ENCODE measurements around the gene NDST1. TPM values are rescaled to one million over a fixed set of nuclear protein-coding genes. Genes with fewer than 3 reads are reported as not detected.
A peak's percentile ranks its signal among the peaks of the same experiment; 100 is the strongest.

Gene NDST1
- total RNA-seq, 1 donor from 2014 or later: 17.1 TPM

DNA sequence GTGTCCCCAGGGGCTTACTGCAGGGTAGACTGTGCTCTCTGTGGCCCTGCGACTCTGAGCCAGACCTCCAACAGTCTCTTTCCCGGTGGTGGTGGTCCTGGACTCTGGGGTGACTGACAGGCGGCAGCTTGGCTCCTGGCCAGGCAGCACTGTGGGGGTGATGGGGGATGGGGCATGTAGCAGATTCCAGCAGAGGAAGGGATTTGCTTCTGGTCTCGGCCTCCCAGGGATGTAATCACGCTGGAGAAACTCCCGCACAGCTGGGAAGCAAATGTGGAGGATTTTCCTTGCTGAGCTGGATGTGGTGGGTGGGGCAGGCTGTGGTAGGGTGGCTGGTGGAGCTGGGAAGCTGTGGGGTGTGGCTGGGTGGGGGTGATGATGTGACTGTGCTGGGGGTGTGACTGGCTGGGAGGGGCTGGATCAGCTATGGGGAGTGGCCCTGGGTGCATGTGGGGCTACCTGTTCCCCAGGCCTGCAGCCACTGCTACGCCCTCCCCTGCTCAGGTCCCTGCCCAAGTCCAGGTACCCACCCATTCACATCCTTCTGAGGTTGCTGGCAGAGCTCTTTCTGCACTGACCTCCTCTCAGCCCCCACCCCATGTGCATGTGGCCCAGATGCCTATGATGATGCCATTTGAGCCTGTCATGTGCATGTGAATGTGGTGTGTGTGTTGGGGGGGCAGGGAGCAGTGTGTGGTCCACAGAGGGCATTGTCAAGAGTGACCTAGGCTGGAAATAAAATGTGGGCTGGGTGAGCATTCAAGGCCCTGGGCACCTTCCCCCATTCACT lies 3.8 kb downstream of the NDST1 start:
- TF ChIP-seq, protein P1, sequence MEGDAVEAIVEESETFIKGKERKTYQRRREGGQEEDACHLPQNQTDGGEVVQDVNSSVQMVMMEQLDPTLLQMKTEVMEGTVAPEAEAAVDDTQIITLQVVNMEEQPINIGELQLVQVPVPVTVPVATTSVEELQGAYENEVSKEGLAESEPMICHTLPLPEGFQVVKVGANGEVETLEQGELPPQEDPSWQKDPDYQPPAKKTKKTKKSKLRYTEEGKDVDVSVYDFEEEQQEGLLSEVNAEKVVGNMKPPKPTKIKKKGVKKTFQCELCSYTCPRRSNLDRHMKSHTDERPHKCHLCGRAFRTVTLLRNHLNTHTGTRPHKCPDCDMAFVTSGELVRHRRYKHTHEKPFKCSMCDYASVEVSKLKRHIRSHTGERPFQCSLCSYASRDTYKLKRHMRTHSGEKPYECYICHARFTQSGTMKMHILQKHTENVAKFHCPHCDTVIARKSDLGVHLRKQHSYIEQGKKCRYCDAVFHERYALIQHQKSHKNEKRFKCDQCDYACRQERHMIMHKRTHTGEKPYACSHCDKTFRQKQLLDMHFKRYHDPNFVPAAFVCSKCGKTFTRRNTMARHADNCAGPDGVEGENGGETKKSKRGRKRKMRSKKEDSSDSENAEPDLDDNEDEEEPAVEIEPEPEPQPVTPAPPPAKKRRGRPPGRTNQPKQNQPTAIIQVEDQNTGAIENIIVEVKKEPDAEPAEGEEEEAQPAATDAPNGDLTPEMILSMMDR (IDR thresholded peaks at IDR 0.05; ENCODE audit: insufficient read depth, low read length, severe bottlenecking): no peak

DNA sequence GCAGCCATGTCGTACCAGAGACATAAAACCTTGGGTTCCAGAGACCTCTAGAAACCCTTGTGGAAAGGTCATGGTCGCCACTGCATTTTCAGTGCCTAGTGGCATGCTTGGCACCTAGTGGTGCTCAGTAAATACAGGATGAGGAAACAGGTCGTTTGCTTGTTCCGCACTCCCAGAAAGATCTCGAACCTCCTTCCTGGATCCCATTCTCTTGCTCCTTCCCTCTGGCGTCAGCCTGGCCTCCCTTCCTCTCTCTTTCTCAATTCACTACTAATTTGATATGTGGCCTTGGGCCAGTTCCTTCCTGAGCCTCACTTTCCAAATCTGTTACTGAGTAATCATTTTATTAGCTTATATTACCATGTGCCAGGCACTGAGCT lies 4.4 kb downstream of the NDST1 start:
- no peaks in the 10 kb centered on the region for H3K27me3 ChIP-seq (ENCODE audit: control insufficient read depth, insufficient read depth, low read length)
- TF ChIP-seq, protein P1 (IDR thresholded peaks at IDR 0.05; ENCODE audit: insufficient read depth, low read length, severe bottlenecking): no peak
- no peak for DNase-seq (ENCODE audit: low read depth)
- no peak overlapping the region for H3K4me3 ChIP-seq (ENCODE audit: low read depth, low read length)
- FAIRE-seq: no peak
- peaks cover 3% of the 10 kb centered on the region for H3K36me3 ChIP-seq (ENCODE audit: control insufficient read depth, insufficient read depth, low read length)

More for the DNA sequence above, 3.8 kb downstream of the NDST1 start:
- no peak overlapping the region for H3K4me3 ChIP-seq (ENCODE audit: low read depth, low read length)
- H3K27me3 ChIP-seq (ENCODE audit: control insufficient read depth, insufficient read depth, low read length): no peaks in the 10 kb centered on the region
- DNase-seq (ENCODE audit: low read depth): peak; percentile 75
- peaks cover 3% of the 10 kb centered on the region for H3K36me3 ChIP-seq (ENCODE audit: control insufficient read depth, insufficient read depth, low read length)
- FAIRE-seq: no peak

DNA sequence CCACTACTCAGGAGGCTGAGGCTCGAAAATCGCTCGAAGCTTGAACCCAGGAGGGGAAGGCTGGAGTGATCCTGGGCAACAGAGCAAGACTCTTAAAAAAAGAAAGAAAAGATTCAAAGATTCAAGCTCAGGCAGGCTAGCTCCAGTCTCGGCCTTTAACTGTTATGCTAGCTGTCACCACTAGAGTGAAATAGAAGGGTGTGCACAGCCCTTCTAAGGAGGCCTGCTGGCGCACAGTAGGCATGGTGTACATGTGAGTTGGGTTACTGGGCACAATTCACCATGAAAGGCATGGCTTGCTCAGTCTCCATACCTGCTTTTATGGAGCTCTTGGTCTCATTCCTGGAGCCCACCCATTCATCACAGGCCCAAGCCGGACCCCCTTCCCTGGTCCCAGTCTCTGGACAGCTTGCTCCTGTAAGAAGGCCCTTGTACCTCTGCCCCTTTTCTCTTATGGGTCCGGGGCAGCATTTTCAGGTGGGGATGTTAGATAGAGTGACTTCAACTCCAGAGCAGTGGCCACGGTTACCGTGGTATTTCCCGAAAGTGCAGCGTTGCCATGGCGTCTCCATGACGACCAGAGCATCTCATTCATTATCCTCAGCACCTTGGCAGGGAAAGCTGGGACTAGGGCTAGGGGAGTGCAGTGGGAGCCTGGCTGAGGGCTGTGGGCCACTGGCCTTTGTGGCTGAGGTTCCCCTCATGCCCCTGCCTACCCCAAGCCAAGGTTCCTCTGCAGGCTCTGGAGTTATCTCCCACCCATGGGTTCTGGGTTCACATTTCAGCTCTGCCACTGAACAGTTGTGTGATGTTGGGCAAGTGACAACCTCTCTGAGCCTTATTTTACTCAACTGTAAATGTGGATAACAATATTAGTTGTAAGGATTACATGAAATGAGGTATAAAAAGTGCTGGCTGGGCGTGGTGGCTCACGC lies 5.7 kb downstream of the NDST1 start:
- FAIRE-seq: no peak
- DNase-seq (ENCODE audit: low read depth): no peak
- TF ChIP-seq, protein P1 (IDR thresholded peaks at IDR 0.05; ENCODE audit: insufficient read depth, low read length, severe bottlenecking): peak; percentile 22

DNA sequence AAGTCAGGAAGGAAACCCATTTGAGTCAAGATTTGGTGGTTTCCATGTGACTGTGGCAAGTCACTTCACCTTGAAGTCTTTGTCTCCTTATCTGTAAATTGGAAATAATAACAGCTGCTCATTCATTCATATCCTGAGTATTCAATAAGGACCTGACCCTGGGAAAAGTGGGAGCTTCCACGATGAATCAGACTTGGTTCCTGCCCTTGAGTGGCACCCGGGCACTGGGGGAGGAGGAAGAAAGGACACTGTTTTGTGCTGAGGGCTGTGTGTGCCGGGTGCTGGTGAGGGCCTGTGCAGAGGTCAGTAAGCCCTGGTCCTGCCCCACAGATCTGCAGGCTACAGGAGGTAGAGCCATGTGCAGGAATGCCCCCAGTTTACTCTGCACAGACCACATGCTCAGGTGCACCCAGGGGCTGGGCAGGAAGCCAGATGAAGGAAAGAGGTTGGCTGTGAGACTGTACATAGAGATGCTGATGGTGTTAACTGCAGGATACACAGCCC lies 6.8 kb downstream of the NDST1 start:
- TF ChIP-seq, protein P1 (IDR thresholded peaks at IDR 0.05; ENCODE audit: insufficient read depth, low read length, severe bottlenecking): no peak
- DNase-seq (ENCODE audit: low read depth) (peak; percentile 44), FAIRE-seq (no peak)
- Histone ChIP-seq H3K36me3 (ENCODE audit: control insufficient read depth, insufficient read depth, low read length) (peaks cover 1% of the 10 kb centered on the region), H3K27me3 (ENCODE audit: control insufficient read depth, insufficient read depth, low read length) (no peaks in the 10 kb centered on the region), H3K4me3 (ENCODE audit: low read depth, low read length) (no peak overlapping the region)

More for the DNA sequence above, 5.7 kb downstream of the NDST1 start:
- H3K4me3 ChIP-seq (ENCODE audit: low read depth, low read length): no peak overlapping the region
- H3K27me3 ChIP-seq (ENCODE audit: control insufficient read depth, insufficient read depth, low read length): no peaks in the 10 kb centered on the region
- peaks cover 3% of the 10 kb centered on the region for H3K36me3 ChIP-seq (ENCODE audit: control insufficient read depth, insufficient read depth, low read length)

DNA sequence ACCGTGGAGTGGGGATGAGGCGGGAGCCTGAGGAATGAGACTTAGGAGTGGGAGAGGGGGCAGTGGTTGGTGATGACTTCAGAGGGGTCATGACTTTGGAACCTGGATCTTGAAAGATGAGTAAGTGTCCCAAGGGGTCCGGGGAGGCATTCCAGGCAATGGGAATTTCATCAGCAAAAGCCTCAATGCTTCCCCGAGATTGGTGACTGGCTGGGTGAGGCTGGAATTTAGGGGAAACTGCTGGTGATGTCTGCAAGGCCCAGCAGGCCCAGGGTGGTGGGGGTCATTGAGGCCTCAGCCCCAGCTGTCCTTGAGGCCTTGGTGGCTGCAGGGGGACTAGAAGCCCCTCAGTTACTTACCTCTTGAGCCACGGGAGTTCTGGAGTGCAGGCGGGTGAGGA lies 7.5 kb downstream of the NDST1 start:
- TF ChIP-seq, protein P1 (IDR thresholded peaks at IDR 0.05; ENCODE audit: insufficient read depth, low read length, severe bottlenecking): no peak
- DNase-seq (ENCODE audit: low read depth) (no peak), FAIRE-seq (no peak)
- Histone ChIP-seq H3K27me3 (ENCODE audit: control insufficient read depth, insufficient read depth, low read length) (no peaks in the 10 kb centered on the region), H3K36me3 (ENCODE audit: control insufficient read depth, insufficient read depth, low read length) (peaks cover 1% of the 10 kb centered on the region), H3K4me3 (ENCODE audit: low read depth, low read length) (no peak overlapping the region)

All from bronchial epithelial cell (primary cell).